ENCODE data around the gene ARSG.

GRCh38 chr17:68327823-68328557 is 36.7 kb downstream of the ARSG start:
- TF ChIP-seq POLR2A (IDR thresholded peaks at IDR 0.05; ENCODE audit: low read depth, low read length) (no peak), POLR2AphosphoS5 (IDR thresholded peaks at IDR 0.05; ENCODE audit: low read depth, low read length) (no peak)
